ENCODE measurements around the gene LAGE3.

Gene LAGE3

DNA sequence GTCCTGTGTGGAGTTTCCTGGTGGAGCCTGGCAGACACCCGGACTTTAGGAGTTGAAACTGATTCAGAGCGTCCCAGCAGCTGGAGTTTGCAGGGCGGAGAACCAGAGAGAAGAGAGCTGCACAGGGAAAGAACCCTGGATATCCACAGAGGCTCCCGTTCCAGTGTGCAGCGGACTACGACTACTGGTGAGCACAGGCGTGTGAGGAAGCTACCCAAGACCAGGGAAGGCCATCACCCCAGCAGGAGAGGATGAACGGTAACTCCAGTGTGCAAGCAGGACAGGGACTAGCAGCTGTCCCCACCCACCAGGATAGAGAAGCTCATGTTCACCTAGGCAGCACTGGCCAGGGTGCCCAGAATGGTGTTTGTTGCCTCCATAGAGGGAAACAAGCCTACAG is 2.3 kb downstream of the LAGE3 start:
- no peak overlapping the region for H3K27ac Mint-ChIP-seq
- no peak overlapping the region for H3K4me3 Mint-ChIP-seq
- peaks cover 27% of the 10 kb centered on the region for H3K4me1 Mint-ChIP-seq (ENCODE audit: low read depth)
- no peaks in the 10 kb centered on the region for H3K9me3 Mint-ChIP-seq
- intact Hi-C loops (cut with micrococcal nuclease) = no loop called here
- no peaks in the 10 kb centered on the region for H3K27me3 Mint-ChIP-seq
- H3K36me3 Mint-ChIP-seq (ENCODE audit: low read depth) = peaks cover 39% of the 10 kb centered on the region

DNA sequence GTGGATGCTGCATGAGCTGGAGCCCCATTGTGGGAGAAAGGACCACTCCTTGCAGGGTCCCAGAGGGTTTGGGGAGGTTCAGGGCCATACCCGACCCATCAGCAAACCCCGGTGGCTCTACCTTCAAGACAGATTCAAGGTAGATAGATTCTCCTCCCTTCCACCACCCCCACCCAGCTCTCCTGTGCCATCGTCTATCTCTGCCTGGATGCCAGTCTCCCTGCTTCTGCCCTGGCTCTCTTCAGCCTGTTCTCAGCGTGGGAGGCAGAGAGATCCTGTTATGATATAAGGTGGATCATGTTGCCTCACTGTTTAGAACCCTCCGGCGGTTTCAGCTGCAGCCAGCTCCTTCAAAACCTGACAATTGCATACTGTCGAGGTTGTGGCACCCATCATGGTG is 5.4 kb downstream of the LAGE3 start:
- Mint-ChIP-seq H3K9me3 (no peaks in the 10 kb centered on the region), H3K4me3 (no peak overlapping the region), H3K4me1 (ENCODE audit: low read depth) (peaks cover 20% of the 10 kb centered on the region), H3K36me3 (ENCODE audit: low read depth) (peaks cover 70% of the 10 kb centered on the region), H3K27me3 (no peaks in the 10 kb centered on the region), H3K27ac (no peak overlapping the region)
- intact Hi-C loops (cut with micrococcal nuclease) = no loop called here

DNA sequence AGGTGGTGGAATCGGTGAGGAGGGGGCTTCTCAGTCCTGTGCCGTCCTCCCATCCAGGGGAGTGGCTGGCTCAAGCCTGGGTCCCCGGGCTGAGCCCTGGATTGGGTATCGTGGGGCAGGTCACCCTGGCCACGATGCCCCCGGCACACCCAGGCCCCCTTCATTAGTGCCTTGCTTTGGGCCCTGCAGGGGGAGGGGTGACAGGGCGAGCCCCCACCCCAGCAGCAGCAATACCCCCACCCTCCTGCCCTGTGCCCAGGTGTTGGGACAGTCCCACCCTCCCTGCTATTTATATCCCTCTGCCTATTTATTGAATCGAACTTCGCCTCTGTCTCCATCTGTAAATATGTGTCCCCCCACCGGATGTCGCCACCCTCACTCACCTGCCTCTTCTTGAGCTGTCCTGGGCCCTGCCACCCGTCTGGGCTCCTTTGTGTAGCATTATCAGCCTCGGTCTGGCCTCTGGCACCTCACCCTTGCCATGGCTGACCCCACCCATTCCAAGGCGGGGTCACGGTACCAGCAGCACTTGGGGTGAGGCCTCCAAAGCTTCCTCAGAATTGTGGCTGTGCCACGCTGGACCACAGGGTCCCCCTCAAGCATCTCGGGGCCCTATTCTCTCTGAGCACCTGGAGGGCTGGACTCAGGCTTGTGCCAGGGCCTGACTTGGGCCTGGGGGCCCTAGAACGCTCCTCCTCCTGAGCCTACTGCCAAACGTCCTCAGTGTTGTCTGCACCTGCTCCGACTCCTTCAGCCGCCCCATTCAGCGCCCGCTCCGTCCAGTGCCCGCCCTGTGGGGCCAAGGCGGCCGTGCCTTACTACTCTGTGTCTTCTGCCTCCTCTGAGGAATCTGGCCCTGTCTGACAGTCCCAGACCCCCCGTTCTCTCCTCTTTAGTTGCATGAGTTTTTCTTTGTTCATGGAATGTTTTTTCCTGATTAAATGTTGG is 6.1 kb downstream of the LAGE3 start:
- Mint-ChIP-seq H3K9me3 (no peaks in the 10 kb centered on the region), H3K4me3 (no peak overlapping the region), H3K27me3 (no peaks in the 10 kb centered on the region), H3K36me3 (ENCODE audit: low read depth) (peaks cover 78% of the 10 kb centered on the region), H3K27ac (no peak overlapping the region), H3K4me1 (ENCODE audit: low read depth) (peaks cover 20% of the 10 kb centered on the region)
- intact Hi-C loops (cut with micrococcal nuclease) = no loop called here

DNA sequence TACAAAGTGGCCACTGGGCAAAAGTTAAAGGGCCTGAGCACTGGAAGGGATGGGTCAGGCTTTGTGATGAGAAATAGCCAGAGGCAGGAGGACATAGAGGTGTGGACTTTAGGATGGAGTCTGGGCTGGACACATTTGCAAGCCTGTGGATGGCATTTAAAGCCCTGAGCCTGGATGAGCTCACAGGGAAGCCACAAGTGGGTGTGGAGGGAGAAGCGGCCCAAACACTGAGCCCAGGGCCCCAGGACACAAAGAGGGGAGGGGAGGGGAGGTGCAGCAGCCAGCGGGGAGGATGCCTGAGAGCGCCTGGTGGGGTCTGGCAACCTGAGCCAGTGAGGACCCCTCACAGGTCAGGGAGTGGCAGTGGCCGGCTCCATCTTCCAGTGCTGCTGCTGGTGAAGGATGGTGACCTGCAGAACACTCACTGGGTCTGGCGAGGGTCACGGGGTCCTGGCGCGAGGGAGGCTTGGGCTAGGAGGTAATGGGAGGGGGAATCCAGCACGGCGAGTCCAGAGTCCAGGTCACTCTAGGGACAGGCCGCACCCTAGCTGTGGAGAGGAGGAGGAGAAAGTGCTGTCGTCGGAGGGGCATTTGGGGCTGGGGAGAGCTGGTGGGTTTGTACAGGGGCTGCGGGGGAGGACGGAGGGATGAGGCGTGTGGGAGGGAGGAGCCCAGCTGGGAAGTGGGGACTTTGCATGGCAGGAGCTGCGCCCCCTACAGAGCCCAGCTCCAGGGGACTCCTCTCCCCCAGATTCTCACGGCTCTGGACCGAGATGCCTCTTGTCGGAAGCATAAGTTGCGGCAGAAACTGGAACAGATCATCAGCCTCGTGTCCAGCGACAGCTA is 7.0 kb downstream of the LAGE3 start:
- Mint-ChIP-seq H3K4me3 (no peak overlapping the region), H3K36me3 (ENCODE audit: low read depth) (peaks cover 87% of the 10 kb centered on the region), H3K27me3 (no peaks in the 10 kb centered on the region), H3K27ac (no peak overlapping the region), H3K4me1 (ENCODE audit: low read depth) (peaks cover 20% of the 10 kb centered on the region), H3K9me3 (no peaks in the 10 kb centered on the region)
- intact Hi-C loops (cut with micrococcal nuclease) = no loop called here

DNA sequence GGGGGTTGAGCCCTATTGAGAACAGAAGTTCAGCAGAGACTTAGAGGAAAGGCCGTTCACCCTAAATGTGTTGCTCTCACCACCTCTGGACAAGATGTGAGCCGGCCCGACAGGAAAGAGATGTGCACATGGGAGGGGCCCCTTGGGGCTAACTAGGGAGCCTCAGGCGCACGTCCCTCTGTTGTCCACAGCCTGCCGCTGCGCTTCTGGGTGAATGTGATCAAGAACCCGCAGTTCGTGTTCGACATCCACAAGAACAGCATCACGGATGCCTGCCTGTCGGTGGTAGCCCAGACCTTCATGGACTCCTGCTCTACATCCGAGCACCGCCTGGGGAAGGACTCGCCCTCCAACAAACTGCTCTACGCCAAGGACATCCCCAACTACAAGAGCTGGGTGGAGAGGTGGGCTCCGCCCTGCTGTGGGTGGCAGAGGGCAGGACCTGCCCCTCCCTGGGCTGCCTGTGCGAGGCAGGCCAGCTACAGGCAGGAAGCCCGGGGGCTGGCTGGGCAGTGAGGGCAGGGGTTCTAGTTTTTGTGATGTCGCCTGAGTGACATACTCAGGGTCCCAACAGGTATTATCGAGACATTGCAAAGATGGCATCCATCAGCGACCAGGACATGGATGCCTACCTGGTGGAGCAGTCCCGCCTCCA is 8.0 kb downstream of the LAGE3 start:
- Mint-ChIP-seq H3K4me1 (ENCODE audit: low read depth) (peaks cover 14% of the 10 kb centered on the region), H3K36me3 (ENCODE audit: low read depth) (peaks cover 90% of the 10 kb centered on the region), H3K9me3 (no peaks in the 10 kb centered on the region), H3K27ac (no peak overlapping the region), H3K27me3 (no peaks in the 10 kb centered on the region), H3K4me3 (no peak overlapping the region)
- intact Hi-C loops (cut with micrococcal nuclease) = no loop called here

DNA sequence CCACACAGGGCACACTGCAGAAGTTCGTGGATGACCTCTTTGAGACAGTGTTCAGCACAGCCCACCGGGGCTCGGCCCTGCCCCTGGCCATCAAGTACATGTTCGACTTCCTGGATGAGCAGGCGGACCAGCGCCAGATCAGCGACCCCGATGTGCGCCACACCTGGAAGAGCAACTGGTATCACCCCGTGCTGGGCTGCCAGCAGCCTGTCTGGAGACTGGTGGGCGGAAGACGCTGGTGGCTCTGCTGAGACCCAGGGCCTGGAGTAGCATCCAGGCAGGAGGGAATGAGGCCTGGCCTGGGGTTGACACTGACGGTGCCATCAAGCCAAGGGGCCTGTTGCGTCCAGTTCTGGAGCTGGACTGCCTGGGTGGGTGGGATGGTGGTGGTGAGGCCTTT is 8.6 kb downstream of the LAGE3 start:
- peaks cover 14% of the 10 kb centered on the region for H3K4me1 Mint-ChIP-seq (ENCODE audit: low read depth)
- no peak overlapping the region for H3K4me3 Mint-ChIP-seq
- intact Hi-C loops (cut with micrococcal nuclease) = no loop called here
- H3K27ac Mint-ChIP-seq = no peak overlapping the region
- peaks cover 92% of the 10 kb centered on the region for H3K36me3 Mint-ChIP-seq (ENCODE audit: low read depth)
- no peaks in the 10 kb centered on the region for H3K9me3 Mint-ChIP-seq
- H3K27me3 Mint-ChIP-seq = no peaks in the 10 kb centered on the region

DNA sequence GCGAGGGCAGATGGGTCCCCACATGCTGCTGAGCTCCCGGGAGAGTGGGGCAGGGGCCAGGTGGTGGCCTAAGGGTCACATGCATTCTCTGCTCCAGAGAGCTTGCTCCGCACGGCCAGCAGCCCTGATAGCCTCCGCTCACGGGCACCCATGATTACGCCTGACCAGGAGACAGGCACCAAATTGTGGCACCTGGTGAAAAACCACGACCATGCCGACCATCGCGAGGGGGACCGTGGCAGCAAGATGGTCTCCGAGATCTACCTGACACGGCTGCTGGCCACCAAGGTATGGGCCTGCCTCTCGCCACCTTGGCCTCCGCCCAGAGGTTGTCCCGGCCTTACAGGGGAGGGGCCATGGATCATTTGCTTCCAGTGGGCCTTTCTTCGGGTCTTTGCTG is 9.2 kb downstream of the LAGE3 start:
- intact Hi-C loops (cut with micrococcal nuclease) = no loop called here
- Mint-ChIP-seq H3K27me3 (no peaks in the 10 kb centered on the region), H3K4me3 (no peak overlapping the region), H3K4me1 (ENCODE audit: low read depth) (peaks cover 14% of the 10 kb centered on the region), H3K9me3 (no peaks in the 10 kb centered on the region), H3K36me3 (ENCODE audit: low read depth) (peaks cover 94% of the 10 kb centered on the region), H3K27ac (no peak overlapping the region)

DNA sequence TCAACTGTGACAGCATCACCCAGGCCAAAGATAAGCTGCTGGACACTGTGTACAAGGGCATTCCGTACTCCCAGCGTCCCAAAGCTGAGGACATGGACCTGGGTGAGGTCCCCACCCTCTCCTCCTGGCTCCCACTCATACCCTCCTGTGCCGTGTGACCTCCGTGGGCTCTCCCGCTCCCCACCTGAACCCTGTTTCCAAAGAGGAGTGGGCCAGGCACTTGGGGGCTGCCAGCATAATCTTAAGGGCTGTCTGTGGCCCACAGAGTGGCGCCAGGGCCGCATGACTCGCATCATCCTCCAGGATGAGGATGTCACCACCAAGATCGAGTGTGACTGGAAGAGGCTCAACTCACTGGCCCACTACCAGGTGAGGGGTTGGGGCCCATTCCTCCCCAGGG is 10.0 kb downstream of the LAGE3 start:
- H3K36me3 Mint-ChIP-seq (ENCODE audit: low read depth) = peaks cover 100% of the 10 kb centered on the region
- intact Hi-C loops (cut with micrococcal nuclease) = no loop called here
- H3K4me3 Mint-ChIP-seq = no peak overlapping the region
- no peaks in the 10 kb centered on the region for H3K9me3 Mint-ChIP-seq
- no peak overlapping the region for H3K27ac Mint-ChIP-seq
- H3K27me3 Mint-ChIP-seq = no peaks in the 10 kb centered on the region
- H3K4me1 Mint-ChIP-seq (ENCODE audit: low read depth) = peaks cover 14% of the 10 kb centered on the region

DNA sequence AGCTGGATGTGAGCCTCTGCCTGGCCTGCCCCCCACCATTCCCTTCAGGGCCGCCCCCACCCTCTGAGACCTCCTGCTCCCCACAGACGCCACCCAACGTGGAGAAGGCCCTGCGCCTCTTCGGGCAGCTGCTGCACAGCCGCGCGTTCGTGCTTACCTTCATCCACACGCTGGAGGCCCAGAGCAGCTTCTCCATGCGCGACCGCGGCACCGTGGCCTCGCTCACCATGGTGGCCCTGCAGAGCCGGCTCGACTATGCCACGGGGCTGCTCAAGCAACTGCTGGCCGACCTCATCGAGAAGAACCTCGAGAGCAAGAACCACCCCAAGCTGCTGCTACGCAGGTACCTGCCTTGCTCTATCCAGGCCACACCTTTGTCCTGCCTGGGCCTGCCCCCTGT is 10.9 kb downstream of the LAGE3 start:
- no peak overlapping the region for H3K27ac Mint-ChIP-seq
- no peaks in the 10 kb centered on the region for H3K27me3 Mint-ChIP-seq
- H3K36me3 Mint-ChIP-seq (ENCODE audit: low read depth) = peaks cover 100% of the 10 kb centered on the region
- H3K4me1 Mint-ChIP-seq (ENCODE audit: low read depth) = peaks cover 11% of the 10 kb centered on the region
- H3K4me3 Mint-ChIP-seq = no peak overlapping the region
- no peaks in the 10 kb centered on the region for H3K9me3 Mint-ChIP-seq
- intact Hi-C loops (cut with micrococcal nuclease) = no loop called here

DNA sequence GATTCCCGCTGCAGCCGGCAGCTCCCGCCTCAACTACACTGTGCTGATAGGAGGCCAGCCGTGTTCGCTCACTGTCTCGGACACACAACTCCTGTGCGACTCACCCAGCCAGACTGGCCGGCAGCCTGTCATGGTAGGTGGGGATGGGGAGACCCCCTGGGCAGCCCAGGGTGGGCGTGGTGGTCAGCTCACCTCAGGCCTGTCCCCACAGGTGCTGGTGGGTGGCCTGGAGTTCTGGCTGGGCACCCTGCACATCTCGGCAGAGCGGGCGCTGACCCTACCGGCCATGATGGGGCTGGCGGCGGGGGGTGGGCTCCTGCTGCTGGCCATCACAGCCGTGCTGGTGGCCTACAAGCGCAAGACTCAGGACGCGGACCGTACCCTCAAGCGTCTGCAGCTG is 11.5 kb downstream of the LAGE3 start:
- Mint-ChIP-seq H3K27me3 (no peaks in the 10 kb centered on the region), H3K27ac (no peak overlapping the region), H3K4me3 (no peak overlapping the region), H3K36me3 (ENCODE audit: low read depth) (peaks cover 100% of the 10 kb centered on the region), H3K4me1 (ENCODE audit: low read depth) (peaks cover 4% of the 10 kb centered on the region), H3K9me3 (no peaks in the 10 kb centered on the region)
- intact Hi-C loops (cut with micrococcal nuclease) = no loop called here

DNA sequence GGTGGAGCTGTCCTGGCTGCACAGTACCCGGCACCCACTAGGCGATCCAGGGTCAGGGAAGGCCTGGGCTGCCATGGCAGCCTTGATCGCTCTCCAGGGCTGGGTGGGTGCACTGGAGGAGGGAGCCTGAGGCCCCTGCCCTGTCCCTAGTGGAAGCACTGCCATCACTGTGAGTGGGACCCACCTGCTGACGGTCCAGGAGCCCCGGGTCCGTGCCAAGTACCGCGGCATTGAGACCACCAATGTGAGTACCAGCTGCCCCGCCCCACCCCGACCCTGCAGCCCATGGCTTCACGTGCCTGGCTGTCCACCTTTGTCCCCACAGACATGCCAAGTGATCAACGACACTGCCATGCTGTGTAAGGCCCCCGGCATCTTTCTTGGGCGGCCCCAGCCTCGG is 12.2 kb downstream of the LAGE3 start:
- Mint-ChIP-seq H3K4me1 (ENCODE audit: low read depth) (peaks cover 3% of the 10 kb centered on the region), H3K9me3 (no peaks in the 10 kb centered on the region), H3K36me3 (ENCODE audit: low read depth) (peaks cover 100% of the 10 kb centered on the region), H3K27me3 (peaks cover 2% of the 10 kb centered on the region), H3K27ac (no peak overlapping the region), H3K4me3 (no peak overlapping the region)
- intact Hi-C loops (cut with micrococcal nuclease) = no loop called here

DNA sequence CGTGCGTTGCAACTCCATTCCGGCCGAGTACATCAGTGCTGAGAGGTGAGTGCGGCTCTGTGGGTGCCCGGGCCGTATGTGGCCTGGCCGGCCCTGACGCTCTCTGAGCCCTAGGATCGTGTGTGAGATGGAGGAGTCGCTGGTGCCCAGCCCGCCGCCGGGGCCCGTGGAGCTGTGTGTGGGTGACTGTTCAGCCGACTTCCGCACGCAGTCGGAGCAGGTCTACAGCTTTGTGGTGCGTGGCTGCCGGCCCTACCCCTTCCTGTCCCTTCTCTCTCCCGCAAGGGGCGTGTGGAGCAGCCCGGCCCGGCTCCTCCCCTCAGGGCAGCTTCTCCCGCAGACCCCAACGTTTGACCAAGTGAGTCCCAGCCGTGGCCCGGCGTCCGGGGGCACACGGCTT is 13.0 kb downstream of the LAGE3 start:
- H3K27me3 Mint-ChIP-seq = peaks cover 4% of the 10 kb centered on the region
- no peaks in the 10 kb centered on the region for H3K9me3 Mint-ChIP-seq
- peaks cover 9% of the 10 kb centered on the region for H3K4me1 Mint-ChIP-seq (ENCODE audit: low read depth)
- no peak overlapping the region for H3K27ac Mint-ChIP-seq
- peaks cover 100% of the 10 kb centered on the region for H3K36me3 Mint-ChIP-seq (ENCODE audit: low read depth)
- no peak overlapping the region for H3K4me3 Mint-ChIP-seq
- intact Hi-C loops (cut with micrococcal nuclease) = no loop called here

DNA sequence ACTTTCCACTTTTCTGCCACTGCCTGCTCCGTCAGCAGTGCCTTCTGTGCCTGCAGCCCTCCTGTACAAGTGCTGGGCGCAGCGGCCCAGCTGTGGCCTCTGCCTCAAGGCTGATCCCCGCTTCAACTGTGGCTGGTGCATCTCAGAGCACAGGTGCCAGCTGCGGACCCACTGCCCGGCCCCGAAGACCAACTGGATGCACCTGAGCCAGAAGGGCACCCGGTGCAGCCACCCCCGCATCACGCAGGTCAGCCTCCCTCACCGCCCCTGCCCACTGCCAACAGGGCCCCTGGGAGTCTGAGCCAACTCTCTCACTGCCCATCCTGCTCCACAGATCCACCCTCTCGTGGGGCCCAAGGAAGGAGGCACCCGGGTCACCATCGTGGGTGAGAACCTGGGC is 13.5 kb downstream of the LAGE3 start:
- intact Hi-C loops (cut with micrococcal nuclease) = no loop called here
- peaks cover 100% of the 10 kb centered on the region for H3K36me3 Mint-ChIP-seq (ENCODE audit: low read depth)

DNA sequence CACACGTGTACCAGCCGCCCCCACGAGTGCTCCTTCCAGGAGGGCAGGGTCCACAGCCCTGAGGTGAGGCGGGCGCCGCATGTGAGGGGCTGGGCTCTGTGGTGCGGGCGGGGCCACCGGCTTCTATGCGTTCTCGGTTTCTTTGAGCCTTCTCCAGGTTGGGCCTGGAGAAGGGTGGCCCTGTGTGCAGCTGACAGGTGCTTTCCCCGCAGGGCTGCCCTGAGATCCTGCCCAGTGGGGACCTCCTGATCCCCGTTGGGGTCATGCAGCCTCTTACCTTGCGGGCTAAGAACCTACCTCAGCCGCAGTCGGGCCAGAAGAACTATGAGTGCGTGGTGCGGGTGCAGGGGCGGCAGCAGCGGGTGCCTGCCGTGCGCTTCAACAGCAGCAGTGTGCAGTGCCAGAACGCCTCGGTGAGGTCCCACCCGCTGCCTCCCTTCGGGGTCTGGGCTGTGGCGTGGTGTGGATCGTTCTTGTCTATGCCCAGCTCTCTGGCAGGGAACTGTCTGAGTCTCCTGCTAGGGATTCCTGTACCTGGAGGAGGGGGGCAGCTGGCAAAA is 14.2 kb downstream of the LAGE3 start:
- peaks cover 100% of the 10 kb centered on the region for H3K36me3 Mint-ChIP-seq (ENCODE audit: low read depth)
- H3K4me3 Mint-ChIP-seq = no peak overlapping the region
- no peak overlapping the region for H3K27ac Mint-ChIP-seq
- H3K4me1 Mint-ChIP-seq (ENCODE audit: low read depth) = peaks cover 16% of the 10 kb centered on the region
- H3K27me3 Mint-ChIP-seq = peaks cover 8% of the 10 kb centered on the region
- intact Hi-C loops (cut with micrococcal nuclease) = no loop called here
- H3K9me3 Mint-ChIP-seq = no peaks in the 10 kb centered on the region

More for the DNA sequence above, 13.5 kb downstream of the LAGE3 start:
- Mint-ChIP-seq H3K27me3 (peaks cover 4% of the 10 kb centered on the region), H3K4me3 (no peak overlapping the region), H3K27ac (no peak overlapping the region), H3K4me1 (ENCODE audit: low read depth) (peaks cover 9% of the 10 kb centered on the region), H3K9me3 (no peaks in the 10 kb centered on the region)

Data from dendritic cell treated with granulocyte-macrophage colony-stimulating factor and Interleukin-4, amounts not matched to agents 40 ng/mL and 50 ng/mL, for 4 days (primary cell).